Panc1 (cell line): ENCODE results near the gene ZBP1.

ENCODE experiments used
- POLR2AphosphoS5 ChIP-seq: IDR thresholded peaks from 2 replicates; pipeline ENCODE4 v1.6.1; 2012; ENCODE audit warnings: mild to moderate bottlenecking, low read depth, low read length, moderate library complexity
- REST ChIP-seq, 2 experiments: IDR thresholded peaks; 2 replicates each; pipeline ENCODE4 v1.6.1; 2011 to 2012; ENCODE audit warnings: low read depth in 2 of 2, control low read depth in 1 of 2, low read length in 1 of 2, mild to moderate bottlenecking in 1 of 2, moderate library complexity in 1 of 2; ENCODE audit not compliant: insufficient read depth in 1 of 2
- SIN3A ChIP-seq: IDR thresholded peaks from 2 replicates; pipeline ENCODE4 v1.6.1; 2012; ENCODE audit warnings: low read depth, mild to moderate bottlenecking, low read length, moderate library complexity, borderline replicate concordance; ENCODE audit not compliant: insufficient read depth
- TF ChIP-seq, protein P1 (sequence below): fragments of 450-650 bp; IDR thresholded peaks from 2 replicates; pipeline ENCODE4 v1.5.1; 2017; ENCODE audit warnings: mild to moderate bottlenecking

DNA sequence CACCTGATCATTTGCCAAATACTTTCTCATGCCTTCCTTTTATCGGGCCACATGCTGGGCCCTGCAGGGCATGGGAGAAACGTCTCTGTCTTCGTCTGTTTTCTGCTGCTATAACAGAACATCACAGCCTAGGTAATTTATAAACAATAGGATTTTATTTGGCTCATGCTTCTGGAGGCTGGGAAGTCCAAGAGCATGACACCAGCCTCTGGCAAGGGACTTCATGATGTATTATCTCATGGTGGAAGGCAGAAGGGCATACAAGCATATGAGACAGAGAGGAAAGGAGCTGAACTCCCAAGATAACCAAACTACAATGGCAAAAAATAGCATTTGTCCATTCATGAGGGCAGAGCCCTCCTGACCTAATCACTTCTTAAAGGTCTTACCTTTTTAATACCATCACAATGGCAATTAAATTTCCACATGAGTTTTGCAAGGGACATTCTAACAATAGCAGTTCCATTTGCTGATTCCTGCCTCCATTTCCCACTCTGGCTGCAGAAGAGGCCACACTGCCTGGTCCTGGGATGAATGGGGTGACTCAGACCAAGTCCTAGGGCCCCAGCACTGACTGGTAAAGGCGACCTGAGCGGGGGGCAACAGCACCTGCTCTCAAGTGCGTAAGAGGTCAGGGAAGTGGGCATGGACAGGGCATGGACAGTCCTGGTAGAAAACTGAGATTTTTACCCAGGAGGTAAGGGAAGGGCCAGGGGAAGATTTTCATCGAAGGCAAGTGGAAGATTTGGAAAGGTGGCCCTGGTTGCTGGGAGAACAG lies 5.1 kb upstream of the ZBP1 start:
- no peak for TF ChIP-seq POLR2AphosphoS5
- TF ChIP-seq, protein P1, sequence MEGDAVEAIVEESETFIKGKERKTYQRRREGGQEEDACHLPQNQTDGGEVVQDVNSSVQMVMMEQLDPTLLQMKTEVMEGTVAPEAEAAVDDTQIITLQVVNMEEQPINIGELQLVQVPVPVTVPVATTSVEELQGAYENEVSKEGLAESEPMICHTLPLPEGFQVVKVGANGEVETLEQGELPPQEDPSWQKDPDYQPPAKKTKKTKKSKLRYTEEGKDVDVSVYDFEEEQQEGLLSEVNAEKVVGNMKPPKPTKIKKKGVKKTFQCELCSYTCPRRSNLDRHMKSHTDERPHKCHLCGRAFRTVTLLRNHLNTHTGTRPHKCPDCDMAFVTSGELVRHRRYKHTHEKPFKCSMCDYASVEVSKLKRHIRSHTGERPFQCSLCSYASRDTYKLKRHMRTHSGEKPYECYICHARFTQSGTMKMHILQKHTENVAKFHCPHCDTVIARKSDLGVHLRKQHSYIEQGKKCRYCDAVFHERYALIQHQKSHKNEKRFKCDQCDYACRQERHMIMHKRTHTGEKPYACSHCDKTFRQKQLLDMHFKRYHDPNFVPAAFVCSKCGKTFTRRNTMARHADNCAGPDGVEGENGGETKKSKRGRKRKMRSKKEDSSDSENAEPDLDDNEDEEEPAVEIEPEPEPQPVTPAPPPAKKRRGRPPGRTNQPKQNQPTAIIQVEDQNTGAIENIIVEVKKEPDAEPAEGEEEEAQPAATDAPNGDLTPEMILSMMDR: no peak
- TF ChIP-seq SIN3A: no peak
- no peak for TF ChIP-seq REST (IDR thresholded peaks at IDR 0.05; ENCODE audit: insufficient read depth in 1 of 2, low read depth in 2 of 2, low read length in 1 of 2)
